GM10266 (cell line): ENCODE measurements around the gene SGK1.

Source experiments
- DNase-seq: peaks from one replicate; pipeline ENCODE4 v3.0.0; 2012; ENCODE audit errors: extremely low spot score
- CTCF ChIP-seq: IDR thresholded peaks from 2 replicates; pipeline ENCODE4 v1.5.1; 2012; ENCODE audit warnings: mild to moderate bottlenecking, low read depth; ENCODE audit not compliant: control insufficient read depth, insufficient read depth; ENCODE audit errors: missing control alignments

The SGK1 gene

DNA sequence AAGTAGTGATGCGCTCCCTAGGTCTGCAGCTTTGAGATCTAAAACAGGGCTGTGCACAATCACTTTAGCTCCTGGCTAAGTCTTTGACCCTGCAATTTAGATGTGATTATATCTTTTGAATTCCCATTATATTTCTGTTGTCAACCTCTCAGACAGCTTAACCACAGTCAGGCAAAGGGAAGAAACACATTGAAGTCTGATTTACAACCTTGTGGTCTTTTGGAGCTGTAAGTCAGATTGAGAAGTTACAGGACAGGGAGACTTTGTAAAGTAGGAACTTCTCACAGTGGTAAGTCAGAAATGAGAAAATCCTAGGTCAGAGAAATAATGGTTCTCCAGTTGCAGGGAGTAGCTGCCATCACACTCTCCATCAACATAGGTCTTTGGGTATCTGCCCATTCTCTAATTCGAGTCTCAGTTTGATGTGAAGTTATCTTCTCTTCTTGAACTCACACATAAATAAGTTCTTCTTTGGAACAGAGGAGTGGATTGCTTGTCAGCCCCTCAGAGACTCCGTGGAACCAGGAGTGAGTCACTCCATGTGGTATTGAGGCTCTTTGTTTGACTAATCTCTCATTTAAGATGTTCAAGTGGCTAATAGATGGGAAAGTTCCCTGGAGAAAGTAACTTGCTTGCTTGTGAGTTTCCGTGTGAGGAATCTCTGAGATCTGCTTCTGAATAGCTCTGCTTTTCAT is 35.0 kb upstream of the SGK1 start:
- TF ChIP-seq CTCF = no peak
- no peak for DNase-seq

- no peak for DNase-seq
These were observed 33.9 kb upstream of the SGK1 start for GRCh38 chr6:134351615-134352474.

DNA sequence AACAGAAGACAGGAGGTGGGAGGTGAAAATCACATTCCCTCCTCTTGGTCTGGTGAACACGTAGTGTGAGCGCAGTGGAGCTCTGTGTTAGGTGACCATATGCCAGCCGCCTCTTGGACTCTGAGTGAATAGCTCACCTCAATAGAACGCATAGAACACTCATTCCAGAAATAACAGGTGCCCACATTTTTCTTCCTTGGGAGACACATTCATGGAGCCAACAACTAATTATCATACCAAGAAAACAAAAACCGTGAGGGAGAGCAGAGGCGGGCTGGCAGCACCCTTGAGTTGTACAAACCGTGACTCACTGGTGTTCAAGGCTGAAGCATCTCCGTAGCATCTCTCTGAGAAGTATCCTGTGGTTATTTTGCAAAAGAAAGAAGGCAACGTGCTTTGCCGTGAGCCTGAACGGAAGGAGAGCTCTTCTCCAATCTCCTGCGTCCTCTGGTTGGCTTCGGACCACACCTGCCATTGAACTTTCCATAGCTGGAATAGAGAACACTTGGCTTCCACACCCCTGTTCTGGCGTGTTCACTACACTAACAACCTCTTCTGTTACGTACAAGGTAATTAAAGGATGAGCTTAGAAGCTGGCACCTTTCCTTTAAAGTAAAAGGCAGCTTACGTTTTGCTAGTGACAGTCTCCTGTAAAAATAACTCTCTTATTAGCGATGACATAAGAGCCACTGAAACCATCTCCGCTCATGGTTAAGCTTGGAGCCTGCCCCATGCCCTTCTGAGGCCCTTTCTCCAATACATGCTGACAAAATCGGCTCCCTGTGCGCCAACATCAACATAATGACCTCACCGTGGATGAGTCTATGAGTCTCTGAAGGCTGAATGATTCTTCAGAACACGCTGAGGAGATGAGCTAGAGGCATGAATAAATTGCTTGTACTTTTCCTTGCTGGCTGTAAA is 30.2 kb upstream of the SGK1 start:
- no peak for DNase-seq
- no peak for TF ChIP-seq CTCF

More at GRCh38 chr6:134351615-134352474, 33.9 kb upstream of the SGK1 start:
- TF ChIP-seq CTCF = no peak

- no peak for TF ChIP-seq CTCF
- DNase-seq = no peak
These were observed 29.1 kb upstream of the SGK1 start for GRCh38 chr6:134346932-134347545.

- DNase-seq = no peak
- no peak for TF ChIP-seq CTCF
These were observed 27.9 kb upstream of the SGK1 start for GRCh38 chr6:134345789-134346188.

- TF ChIP-seq CTCF = no peak
- DNase-seq = no peak
These were observed 25.2 kb upstream of the SGK1 start for GRCh38 chr6:134343066-134343465.
